Measurements from ENCODE around the gene SSR4.

The SSR4 gene

DNA sequence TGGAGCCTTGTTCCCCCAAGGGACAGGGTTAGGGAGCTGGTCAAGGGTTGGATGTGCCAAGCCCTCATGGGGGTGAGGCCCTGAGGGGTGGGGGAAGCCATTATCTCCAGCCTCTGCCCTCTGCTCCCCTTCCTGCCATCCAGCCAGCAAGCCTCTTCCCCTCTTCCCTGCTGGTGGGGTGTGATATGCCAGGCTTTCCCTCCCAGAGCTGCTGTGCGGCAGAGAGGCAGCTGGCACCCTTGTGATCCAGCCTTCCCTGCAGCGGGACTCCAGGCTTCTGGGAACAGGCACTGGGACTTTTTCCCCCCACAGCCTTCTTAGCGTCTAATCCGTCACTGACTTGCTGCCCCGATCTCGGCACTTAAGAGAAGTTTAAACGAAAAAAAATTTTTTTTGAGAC is 6.3 kb downstream of the SSR4 start:
- H3K27ac ChIP-seq = no peak overlapping the region
- TF ChIP-seq, protein P1, sequence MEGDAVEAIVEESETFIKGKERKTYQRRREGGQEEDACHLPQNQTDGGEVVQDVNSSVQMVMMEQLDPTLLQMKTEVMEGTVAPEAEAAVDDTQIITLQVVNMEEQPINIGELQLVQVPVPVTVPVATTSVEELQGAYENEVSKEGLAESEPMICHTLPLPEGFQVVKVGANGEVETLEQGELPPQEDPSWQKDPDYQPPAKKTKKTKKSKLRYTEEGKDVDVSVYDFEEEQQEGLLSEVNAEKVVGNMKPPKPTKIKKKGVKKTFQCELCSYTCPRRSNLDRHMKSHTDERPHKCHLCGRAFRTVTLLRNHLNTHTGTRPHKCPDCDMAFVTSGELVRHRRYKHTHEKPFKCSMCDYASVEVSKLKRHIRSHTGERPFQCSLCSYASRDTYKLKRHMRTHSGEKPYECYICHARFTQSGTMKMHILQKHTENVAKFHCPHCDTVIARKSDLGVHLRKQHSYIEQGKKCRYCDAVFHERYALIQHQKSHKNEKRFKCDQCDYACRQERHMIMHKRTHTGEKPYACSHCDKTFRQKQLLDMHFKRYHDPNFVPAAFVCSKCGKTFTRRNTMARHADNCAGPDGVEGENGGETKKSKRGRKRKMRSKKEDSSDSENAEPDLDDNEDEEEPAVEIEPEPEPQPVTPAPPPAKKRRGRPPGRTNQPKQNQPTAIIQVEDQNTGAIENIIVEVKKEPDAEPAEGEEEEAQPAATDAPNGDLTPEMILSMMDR (conservative IDR thresholded peaks at IDR 0.05) = no peak
- no peak for TF ChIP-seq ZFX (IDR thresholded peaks at IDR 0.05)

DNA sequence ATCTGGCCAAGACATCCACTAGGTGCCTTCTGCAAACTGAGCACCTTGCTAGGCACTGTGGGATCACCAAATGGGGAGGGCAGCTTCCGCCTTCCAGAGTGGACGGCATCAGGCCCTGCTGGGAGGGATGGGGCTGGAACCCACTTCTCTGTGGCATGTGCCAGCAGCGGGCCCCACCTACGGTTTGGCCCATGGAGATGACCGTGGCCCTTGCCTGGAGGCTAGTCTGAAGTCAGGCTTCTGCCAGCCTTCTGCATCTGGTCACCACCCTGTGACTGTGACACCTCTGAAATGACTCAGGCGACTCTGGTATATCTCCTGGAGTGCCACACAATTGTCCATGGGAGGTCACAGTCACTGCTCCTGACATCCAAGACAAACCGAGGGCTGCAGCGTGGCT is 7.2 kb downstream of the SSR4 start:
- H3K27ac ChIP-seq = no peak overlapping the region
- no peak for TF ChIP-seq ZFX (IDR thresholded peaks at IDR 0.05)
- TF ChIP-seq, protein P1 (conservative IDR thresholded peaks at IDR 0.05) = no peak

- TF ChIP-seq, protein P1 (conservative IDR thresholded peaks at IDR 0.05) = no peak
- TF ChIP-seq ZFX (IDR thresholded peaks at IDR 0.05) = no peak
- H3K27ac ChIP-seq = no peak overlapping the region
Measured at GRCh38 chrX:153802513-153803045, 8.1 kb downstream of the SSR4 start.

GRCh38 chrX:153803211-153804099 is 9.0 kb downstream of the SSR4 start:
- TF ChIP-seq, protein P1 (conservative IDR thresholded peaks at IDR 0.05) = no peak
- no peak for TF ChIP-seq ZFX (IDR thresholded peaks at IDR 0.05)
- H3K27ac ChIP-seq = no peak overlapping the region

DNA sequence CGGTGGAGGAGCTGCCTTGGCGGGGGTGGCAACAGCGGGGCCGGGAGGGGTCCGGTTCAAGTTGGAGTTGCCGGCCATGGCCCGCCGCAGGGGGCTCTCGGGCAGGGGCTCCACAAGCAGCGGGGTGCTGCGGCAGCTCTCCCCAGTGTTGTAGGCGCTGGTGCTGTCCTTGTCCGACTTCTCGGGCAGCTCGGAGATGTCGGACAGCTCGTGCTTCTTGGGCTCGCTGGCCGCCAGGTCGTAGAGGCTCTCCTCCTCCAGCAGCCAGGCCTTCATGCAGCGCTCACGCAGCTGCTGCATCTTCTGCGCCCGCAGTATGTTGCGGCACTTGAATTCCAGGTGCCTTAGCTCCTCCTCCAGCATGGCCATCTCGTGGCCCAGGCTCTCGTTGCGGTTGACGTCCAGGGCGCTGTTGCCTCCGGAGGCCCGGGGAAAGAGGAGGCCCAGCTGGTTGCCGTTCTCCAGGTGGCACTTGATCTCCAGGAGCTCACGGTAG is 9.7 kb downstream of the SSR4 start:
- no peak for TF ChIP-seq ZFX (IDR thresholded peaks at IDR 0.05)
- TF ChIP-seq, protein P1 (conservative IDR thresholded peaks at IDR 0.05) = no peak
- no peak overlapping the region for H3K27ac ChIP-seq

GRCh38 chrX:153804621-153805020 is 10.2 kb downstream of the SSR4 start:
- H3K27ac ChIP-seq = no peak overlapping the region
- no peak for TF ChIP-seq ZFX (IDR thresholded peaks at IDR 0.05)
- TF ChIP-seq, protein P1 (conservative IDR thresholded peaks at IDR 0.05) = no peak

GRCh38 chrX:153805436-153805835 is 11.0 kb downstream of the SSR4 start:
- no peak overlapping the region for H3K27ac ChIP-seq
- TF ChIP-seq ZFX (IDR thresholded peaks at IDR 0.05) = no peak
- TF ChIP-seq, protein P1 (conservative IDR thresholded peaks at IDR 0.05) = no peak

Measured in C4-2B (cell line).